Panc1 (cell line): ENCODE results near the gene WNK1. TPM values are rescaled to one million over a fixed set of nuclear protein-coding genes. Genes with fewer than 3 reads are reported as not detected.

Experiments used
- ATAC-seq: fragments of 200-7000 bp; cut with Tn5 transposase; 2 replicates; pipeline ENCODE4 v1.9.1; 2020; ENCODE audit warnings: mild to moderate bottlenecking, moderate library complexity
- BruUV-seq: library from RNA; stranded (reverse); fragments of 400-500 nt; replicated peaks from 2 replicates; lab custom pipeline; 2021; lab: Mats Ljungman, UMichigan
- CTCF ChIA-PET: fragments of 300-600 bp; sonication (Branson Sonifier 250); formaldehyde crosslinking; loops from one replicate; lab custom pipeline; 2022; ENCODE audit warnings: antibody characterized with exemption; lab: Charles Lee
- POLR2A ChIA-PET: fragments of 300-600 bp; sonication (Branson Sonifier 250); formaldehyde crosslinking; loops from one replicate; lab custom pipeline; 2022; ENCODE audit warnings: antibody characterized with exemption; lab: Charles Lee
- DNase-seq: peaks from one replicate; pipeline ENCODE4 v3.0.0-alpha.2; 2010; ENCODE audit warnings: low read depth, low spot score
- H3K27ac ChIP-seq: 2 replicates; pipeline ENCODE4 v1.5.1; 2011; ENCODE audit warnings: mild to moderate bottlenecking, low read length, inconsistent platforms
- H3K27me3 ChIP-seq: fragments of 200-500 bp; sonication (Bioruptor generic); 2 replicates; pipeline ENCODE4 v1.6.0; 2014; ENCODE audit warnings: low read length, inconsistent platforms; ENCODE audit not compliant: control insufficient read depth, insufficient read depth
- H3K36me3 ChIP-seq: fragments of 200-500 bp; sonication (Bioruptor generic); 2 replicates; pipeline ENCODE4 v1.5.1; 2014; ENCODE audit warnings: inconsistent platforms, mild to moderate bottlenecking, low read length, moderate library complexity; ENCODE audit not compliant: control insufficient read depth, insufficient read depth
- H3K4me1 ChIP-seq: 2 replicates; pipeline ENCODE4 v1.5.1; 2011; ENCODE audit warnings: inconsistent platforms, mild to moderate bottlenecking, low read length, moderate library complexity; ENCODE audit not compliant: control insufficient read depth, insufficient read depth
- H3K4me3 ChIP-seq, 2 experiments: 2 replicates each; pipeline ENCODE4 v1.5.1; 2011 to 2012; ENCODE audit warnings: low read depth in 2 of 2, low read length in 2 of 2, mild to moderate bottlenecking in 2 of 2, inconsistent platforms in 1 of 2, moderate library complexity in 1 of 2
- H3K9me3 ChIP-seq: fragments of 200-500 bp; sonication (Bioruptor generic); 2 replicates; pipeline ENCODE4 v1.5.1; 2014; ENCODE audit warnings: low read depth, mild to moderate bottlenecking, inconsistent platforms, low read length, moderate library complexity; ENCODE audit not compliant: control insufficient read depth, insufficient read depth
- POLR2AphosphoS5 ChIP-seq: IDR thresholded peaks from 2 replicates; pipeline ENCODE4 v1.6.1; 2012; ENCODE audit warnings: mild to moderate bottlenecking, low read depth, low read length, moderate library complexity
- SIN3A ChIP-seq: IDR thresholded peaks from 2 replicates; pipeline ENCODE4 v1.6.1; 2012; ENCODE audit warnings: low read depth, mild to moderate bottlenecking, low read length, moderate library complexity, borderline replicate concordance; ENCODE audit not compliant: insufficient read depth
- TCF7L2 ChIP-seq: IDR thresholded peaks from 2 replicates; pipeline ENCODE4 v1.6.1; 2011; ENCODE audit warnings: mild to moderate bottlenecking, low read depth, low read length, inconsistent platforms
- in situ Hi-C: cut with HindIII; loops from 2 replicates; pipeline ENCODE4 v1.10.0; 2016; ENCODE audit warnings: low sequenced_read_pairs, low pct_unique_long_range_greater_than_20kb
- intact Hi-C: fragments of 100-400 bp; cut with micrococcal nuclease; formaldehyde crosslinking; loops from one replicate; pipeline ENCODE4 v1.10.0; 2022; ENCODE audit not compliant: unreplicated experiment
- total RNA-seq: library from RNA; stranded (reverse); gene quantifications from one replicate; pipeline ENCODE4 v1.2.1, GENCODE V29; 2021; ENCODE audit not compliant: unreplicated experiment
- TF ChIP-seq, protein P1 (sequence below): fragments of 450-650 bp; IDR thresholded peaks from 2 replicates; pipeline ENCODE4 v1.5.1; 2017; ENCODE audit warnings: mild to moderate bottlenecking
- TF ChIP-seq, protein P2 (sequence below), 2 experiments: IDR thresholded peaks; 2 replicates each; pipeline ENCODE4 v1.6.1; 2011 to 2012; ENCODE audit warnings: low read depth in 2 of 2, control low read depth in 1 of 2, low read length in 1 of 2, mild to moderate bottlenecking in 1 of 2, moderate library complexity in 1 of 2; ENCODE audit not compliant: insufficient read depth in 1 of 2

Gene WNK1
- total RNA-seq, 1 experiment from 2014 or later, result 181 TPM

- ATAC-seq (no peak), DNase-seq (no peak)
- TF ChIP-seq SIN3A, result no peak
- TF ChIP-seq, protein P1, sequence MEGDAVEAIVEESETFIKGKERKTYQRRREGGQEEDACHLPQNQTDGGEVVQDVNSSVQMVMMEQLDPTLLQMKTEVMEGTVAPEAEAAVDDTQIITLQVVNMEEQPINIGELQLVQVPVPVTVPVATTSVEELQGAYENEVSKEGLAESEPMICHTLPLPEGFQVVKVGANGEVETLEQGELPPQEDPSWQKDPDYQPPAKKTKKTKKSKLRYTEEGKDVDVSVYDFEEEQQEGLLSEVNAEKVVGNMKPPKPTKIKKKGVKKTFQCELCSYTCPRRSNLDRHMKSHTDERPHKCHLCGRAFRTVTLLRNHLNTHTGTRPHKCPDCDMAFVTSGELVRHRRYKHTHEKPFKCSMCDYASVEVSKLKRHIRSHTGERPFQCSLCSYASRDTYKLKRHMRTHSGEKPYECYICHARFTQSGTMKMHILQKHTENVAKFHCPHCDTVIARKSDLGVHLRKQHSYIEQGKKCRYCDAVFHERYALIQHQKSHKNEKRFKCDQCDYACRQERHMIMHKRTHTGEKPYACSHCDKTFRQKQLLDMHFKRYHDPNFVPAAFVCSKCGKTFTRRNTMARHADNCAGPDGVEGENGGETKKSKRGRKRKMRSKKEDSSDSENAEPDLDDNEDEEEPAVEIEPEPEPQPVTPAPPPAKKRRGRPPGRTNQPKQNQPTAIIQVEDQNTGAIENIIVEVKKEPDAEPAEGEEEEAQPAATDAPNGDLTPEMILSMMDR, result no peak
- TF ChIP-seq TCF7L2, result no peak
- TF ChIP-seq, protein P2, sequence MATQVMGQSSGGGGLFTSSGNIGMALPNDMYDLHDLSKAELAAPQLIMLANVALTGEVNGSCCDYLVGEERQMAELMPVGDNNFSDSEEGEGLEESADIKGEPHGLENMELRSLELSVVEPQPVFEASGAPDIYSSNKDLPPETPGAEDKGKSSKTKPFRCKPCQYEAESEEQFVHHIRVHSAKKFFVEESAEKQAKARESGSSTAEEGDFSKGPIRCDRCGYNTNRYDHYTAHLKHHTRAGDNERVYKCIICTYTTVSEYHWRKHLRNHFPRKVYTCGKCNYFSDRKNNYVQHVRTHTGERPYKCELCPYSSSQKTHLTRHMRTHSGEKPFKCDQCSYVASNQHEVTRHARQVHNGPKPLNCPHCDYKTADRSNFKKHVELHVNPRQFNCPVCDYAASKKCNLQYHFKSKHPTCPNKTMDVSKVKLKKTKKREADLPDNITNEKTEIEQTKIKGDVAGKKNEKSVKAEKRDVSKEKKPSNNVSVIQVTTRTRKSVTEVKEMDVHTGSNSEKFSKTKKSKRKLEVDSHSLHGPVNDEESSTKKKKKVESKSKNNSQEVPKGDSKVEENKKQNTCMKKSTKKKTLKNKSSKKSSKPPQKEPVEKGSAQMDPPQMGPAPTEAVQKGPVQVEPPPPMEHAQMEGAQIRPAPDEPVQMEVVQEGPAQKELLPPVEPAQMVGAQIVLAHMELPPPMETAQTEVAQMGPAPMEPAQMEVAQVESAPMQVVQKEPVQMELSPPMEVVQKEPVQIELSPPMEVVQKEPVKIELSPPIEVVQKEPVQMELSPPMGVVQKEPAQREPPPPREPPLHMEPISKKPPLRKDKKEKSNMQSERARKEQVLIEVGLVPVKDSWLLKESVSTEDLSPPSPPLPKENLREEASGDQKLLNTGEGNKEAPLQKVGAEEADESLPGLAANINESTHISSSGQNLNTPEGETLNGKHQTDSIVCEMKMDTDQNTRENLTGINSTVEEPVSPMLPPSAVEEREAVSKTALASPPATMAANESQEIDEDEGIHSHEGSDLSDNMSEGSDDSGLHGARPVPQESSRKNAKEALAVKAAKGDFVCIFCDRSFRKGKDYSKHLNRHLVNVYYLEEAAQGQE (IDR thresholded peaks at IDR 0.05; ENCODE audit: insufficient read depth in 1 of 2, low read depth in 2 of 2, low read length in 1 of 2), result no peak
- TF ChIP-seq POLR2AphosphoS5, result no peak
- no peak overlapping the region for H3K4me3 ChIP-seq
- no peaks in the 10 kb centered on the region for H3K4me1 ChIP-seq
- POLR2A ChIA-PET, result no interaction called here
- in situ Hi-C loops, result no loop called here
- intact Hi-C loops, result no loop called here
- no peaks in the 10 kb centered on the region for H3K27me3 ChIP-seq
- no peaks in the 10 kb centered on the region; the same call in 1 of the 2 replicates for H3K36me3 ChIP-seq
- H3K9me3 ChIP-seq, result no peaks in the 10 kb centered on the region
- no TSS peak for BruUV-seq
- CTCF ChIA-PET, result no interaction called here
- H3K27ac ChIP-seq, result no peak overlapping the region
Observed at GRCh38 chr12:938810-939209, 186.4 kb downstream of the WNK1 start.

DNA sequence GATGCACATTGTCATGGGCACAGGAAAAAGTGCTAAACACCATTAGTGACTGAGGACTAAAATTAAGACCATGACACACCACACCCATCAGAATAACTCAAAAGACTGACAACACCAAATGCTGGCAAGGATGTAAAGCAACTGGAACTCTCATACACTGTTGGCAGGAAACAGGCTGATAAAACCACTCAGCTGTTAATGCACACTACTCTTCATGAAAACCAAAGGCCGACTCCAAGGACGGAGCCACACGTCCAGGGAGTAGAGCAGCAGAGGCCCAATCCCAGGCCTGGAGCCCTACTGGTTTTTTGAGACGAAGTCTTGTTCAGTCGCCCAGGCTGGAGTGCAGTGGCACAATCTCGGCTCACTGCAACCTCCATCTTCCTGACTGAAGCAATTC, 190.7 kb downstream of the WNK1 start:
- TF ChIP-seq TCF7L2 (no peak), SIN3A (no peak), POLR2AphosphoS5 (no peak)
- TF ChIP-seq, protein P1, result no peak
- TF ChIP-seq, protein P2 (IDR thresholded peaks at IDR 0.05; ENCODE audit: insufficient read depth in 1 of 2, low read depth in 2 of 2, low read length in 1 of 2), result no peak
- intact Hi-C loops, result no loop called here
- H3K27me3 ChIP-seq, result no peaks in the 10 kb centered on the region
- ATAC-seq, result no peak
- H3K27ac ChIP-seq, result no peak overlapping the region
- H3K36me3 ChIP-seq, result no peaks in the 10 kb centered on the region; the same call in 1 of the 2 replicates
- DNase-seq, result no peak
- no TSS peak for BruUV-seq
- H3K4me1 ChIP-seq, result peaks cover 3% of the 10 kb centered on the region; the same call in 1 of the 2 replicates
- ChIA-PET POLR2A (no interaction called here), CTCF (no interaction called here)
- no peaks in the 10 kb centered on the region for H3K9me3 ChIP-seq
- in situ Hi-C loops, result no loop called here
- no peak overlapping the region for H3K4me3 ChIP-seq
